Endothelial cell of umbilical vein (primary cell): ENCODE measurements around the gene CEACAM21. TPM values are rescaled to one million over a fixed set of nuclear protein-coding genes. Genes with fewer than 3 reads are reported as not detected.

ENCODE experiments used
- BruUV-seq: library from RNA; stranded (reverse); fragments of 400-500 nt; replicated peaks from 2 replicates; lab custom pipeline; 2021; lab: Mats Ljungman, UMichigan
- CTCF ChIA-PET: fragments of 300-600, 350-600 bp; sonication (Branson Sonifier 250); formaldehyde crosslinking; loops from one replicate; lab custom pipeline; 2021; ENCODE audit warnings: antibody characterized with exemption, inconsistent platforms; lab: Charles Lee
- POLR2A ChIA-PET: fragments of 300-600, 350-600 bp; sonication (Branson Sonifier 250); formaldehyde crosslinking; loops from one replicate; lab custom pipeline; 2021; ENCODE audit warnings: antibody characterized with exemption, inconsistent platforms; lab: Charles Lee
- DNase-seq: peaks from one replicate; pipeline ENCODE4 v3.0.0-alpha.2; 2011; ENCODE audit warnings: low read depth, low spot score
- FAIRE-seq: peaks from 2 replicates; lab custom pipeline; 2011; peaks lifted over from hg19 to GRCh38; lab: Jason Lieb, UNC
- H2AFZ ChIP-seq: 2 replicates; pipeline ENCODE4 v1.6.0; 2012; ENCODE audit warnings: low read depth, low read length, control low read depth, inconsistent platforms
- H3K27ac ChIP-seq: 2 replicates; pipeline ENCODE4 v1.5.1; 2011; ENCODE audit warnings: low read depth, mild to moderate bottlenecking, control low read depth, low read length, moderate library complexity; ENCODE audit not compliant: insufficient read depth
- H3K27me3 ChIP-seq, 2 experiments: 2 replicates each; pipeline versions ENCODE4 v1.6.0 to v1.6.1; 2011; ENCODE audit warnings: low read length in 2 of 2, mixed read lengths in 1 of 2; ENCODE audit not compliant: control insufficient read depth in 2 of 2, insufficient read depth in 2 of 2
- H3K36me3 ChIP-seq, 2 experiments: 2 replicates in 1 of 2; 3 replicates in 1 of 2; pipeline ENCODE4 v1.5.1; 2011; ENCODE audit warnings: low read length in 2 of 2, mild to moderate bottlenecking in 1 of 2, moderate library complexity in 1 of 2; ENCODE audit not compliant: control insufficient read depth in 2 of 2, insufficient read depth in 2 of 2; ENCODE audit errors: extremely low read depth in 1 of 2
- H3K4me1 ChIP-seq: 3 replicates; pipeline ENCODE4 v1.5.1; 2011; ENCODE audit warnings: mild to moderate bottlenecking, low read length; ENCODE audit not compliant: control insufficient read depth, insufficient read depth; ENCODE audit errors: extremely low read depth
- H3K4me2 ChIP-seq: 2 replicates; pipeline ENCODE4 v1.6.1; 2011; ENCODE audit warnings: low read length, control low read depth, mixed read lengths; ENCODE audit not compliant: insufficient read depth
- H3K4me3 ChIP-seq, 3 experiments: fragments of 200-600 bp in 1 of 3; sonication (generic), shearing (Covaris generic) in 1 of 3; replicated peaks in 1 of 3; 2 replicates each; pipeline ENCODE4 v1.5.1; 2011 to 2016; ENCODE audit warnings: control low read depth in 3 of 3, low read length in 3 of 3, mild to moderate bottlenecking in 2 of 3, inconsistent platforms in 1 of 3, low read depth in 1 of 3, moderate library complexity in 1 of 3; ENCODE audit not compliant: insufficient read depth in 1 of 3
- H3K79me2 ChIP-seq: 2 replicates; pipeline ENCODE4 v1.6.0; 2012; ENCODE audit warnings: low read length, inconsistent platforms; ENCODE audit not compliant: control insufficient read depth, insufficient read depth
- H3K9ac ChIP-seq: replicated peaks from 2 replicates; pipeline ENCODE3; 2011; ENCODE audit warnings: low read length, control low read depth; ENCODE audit not compliant: insufficient read depth; ENCODE audit errors: extremely low read depth
- H3K9me1 ChIP-seq: replicated peaks from 3 replicates; pipeline ENCODE4 v1.6.0; 2011; ENCODE audit warnings: mild to moderate bottlenecking, low read length; ENCODE audit not compliant: control insufficient read depth, insufficient read depth; ENCODE audit errors: extremely low read depth
- H3K9me3 ChIP-seq: replicated peaks from 2 replicates; pipeline ENCODE4 v1.5.1; 2012; ENCODE audit warnings: low read length, inconsistent platforms; ENCODE audit not compliant: control insufficient read depth, insufficient read depth
- H4K20me1 ChIP-seq: replicated peaks from 2 replicates; pipeline ENCODE3; 2011; ENCODE audit warnings: mild to moderate bottlenecking, low read length; ENCODE audit not compliant: control insufficient read depth, insufficient read depth; ENCODE audit errors: extremely low read depth
- EZH2 ChIP-seq: IDR thresholded peaks from 2 replicates; pipeline ENCODE4 v1.6.1; 2012; ENCODE audit warnings: borderline replicate concordance, low read depth, mild to moderate bottlenecking, moderate library complexity, low read length, inconsistent platforms; ENCODE audit not compliant: severe bottlenecking
- FOS ChIP-seq: IDR thresholded peaks from 2 replicates; pipeline ENCODE4 v1.6.1; 2011; ENCODE audit warnings: mild to moderate bottlenecking, low read length, moderate library complexity, borderline replicate concordance; ENCODE audit not compliant: insufficient read depth
- GATA2 ChIP-seq: IDR thresholded peaks from 2 replicates; pipeline ENCODE4 v1.7.0; 2011; ENCODE audit warnings: low read depth, mild to moderate bottlenecking, moderate library complexity, mixed read lengths, low read length; ENCODE audit not compliant: insufficient read length, insufficient read depth
- POLR2A ChIP-seq: IDR thresholded peaks from 2 replicates; pipeline ENCODE4 v1.6.1; 2012; ENCODE audit warnings: low read depth, mild to moderate bottlenecking, control low read depth, low read length
- POLR2AphosphoS5 ChIP-seq: IDR thresholded peaks from 2 replicates; pipeline ENCODE4 v1.6.1; 2012; ENCODE audit warnings: low read depth, mild to moderate bottlenecking, control low read depth, low read length, moderate library complexity; ENCODE audit not compliant: insufficient read depth
- dilution Hi-C: fragments of 300-500 bp; cut with MboI; formaldehyde crosslinking; loops from one replicate; pipeline ENCODE4 v1.15.0; 2019; ENCODE audit warnings: low sequenced_read_pairs; ENCODE audit not compliant: extremely low pct_ligation_motif_present
- intact Hi-C: fragments of 100-400 bp; cut with micrococcal nuclease; formaldehyde crosslinking; loops from one replicate; pipeline ENCODE4 v1.10.0; 2022
- polyA plus RNA-seq, 4 experiments: library from polyadenylated mRNA; depleted of rRNA in 3 of 4; stranded (reverse) in 3 of 4; unstranded in 1 of 4; fragments of >200 nt; gene quantifications; 2 replicates each; pipeline versions ENCODE4 v1.2.1 to v1.2.3, GENCODE V29; 2011 to 2012; ENCODE audit warnings: missing spikeins in 1 of 4
- total RNA-seq: library from RNA; stranded (reverse); gene quantifications from 2 replicates; pipeline ENCODE4 v1.2.3, GENCODE V29; 2021
- TF ChIP-seq, protein P1 (sequence below), 2 donors: IDR thresholded peaks; 1 replicate in 1 of 2; 2 replicates in 1 of 2; pipeline ENCODE4 v1.5.1; 2011; ENCODE audit warnings: low read length in 2 of 2, mild to moderate bottlenecking in 2 of 2, moderate library complexity in 2 of 2, control low read depth in 1 of 2, inconsistent platforms in 1 of 2, low read depth in 1 of 2; ENCODE audit not compliant: insufficient read depth in 1 of 2; ENCODE audit errors: extremely low read depth in 1 of 2
- TF ChIP-seq, protein P2 (sequence below): IDR thresholded peaks from 2 replicates; pipeline ENCODE4 v1.6.1; 2011; ENCODE audit not compliant: insufficient read depth, insufficient read length

Gene CEACAM21
- total and polyA plus RNA-seq, 2 donors (not counting 3 experiments of a cell fraction or from before 2014, with no cell fraction given) = 0.81 to 1.7 TPM

DNA sequence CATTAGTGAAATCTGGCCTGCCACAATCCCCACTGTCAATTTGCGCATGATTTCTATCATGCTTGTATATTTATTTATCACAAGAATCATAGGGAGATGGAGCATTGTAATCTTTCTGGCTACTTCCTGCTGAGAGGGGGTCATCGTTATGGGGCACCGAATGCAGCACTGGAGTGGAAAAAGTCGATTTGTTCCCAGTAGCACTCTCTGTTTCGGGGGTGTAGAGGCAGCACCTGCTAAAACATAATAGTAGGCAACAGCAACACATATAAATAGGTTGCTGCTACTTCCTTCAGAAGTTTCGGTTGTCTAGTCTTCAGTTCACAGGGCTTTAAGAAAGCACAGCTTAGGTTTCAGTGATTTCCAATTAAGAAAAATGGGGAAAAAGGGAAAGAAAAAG, 23.4 kb upstream of the CEACAM21 start:
- intact Hi-C loops = no loop called here
- Histone ChIP-seq H3K9ac (no peak overlapping the region), H3K36me3 (no peaks in the 10 kb centered on the region), H3K9me1 (no peaks in the 10 kb centered on the region), H3K4me1 (peaks cover 36% of the 10 kb centered on the region), H3K4me3 (no peak overlapping the region), H3K27me3 (peaks cover 0 to 6% of the 10 kb centered on the region in 2 experiments), H2AFZ (no peak overlapping the region), H3K27ac (no peak overlapping the region), H3K4me2 (no peak overlapping the region), H3K79me2 (no peaks in the 10 kb centered on the region), H3K9me3 (no peaks in the 10 kb centered on the region), H4K20me1 (no peaks in the 10 kb centered on the region)
- ChIA-PET POLR2A (no interaction called here), CTCF (interaction anchor here (1.4 kb wide), 1 partner anchor 18 kb away, joined by 3 read pairs; no protein-coding TSS in a partner anchor)
- dilution Hi-C loops = no loop called here
- FAIRE-seq = no peak
- TF ChIP-seq POLR2A (no peak), GATA2 (no peak), POLR2AphosphoS5 (no peak), EZH2 (no peak), FOS (no peak)
- TF ChIP-seq, protein P1, sequence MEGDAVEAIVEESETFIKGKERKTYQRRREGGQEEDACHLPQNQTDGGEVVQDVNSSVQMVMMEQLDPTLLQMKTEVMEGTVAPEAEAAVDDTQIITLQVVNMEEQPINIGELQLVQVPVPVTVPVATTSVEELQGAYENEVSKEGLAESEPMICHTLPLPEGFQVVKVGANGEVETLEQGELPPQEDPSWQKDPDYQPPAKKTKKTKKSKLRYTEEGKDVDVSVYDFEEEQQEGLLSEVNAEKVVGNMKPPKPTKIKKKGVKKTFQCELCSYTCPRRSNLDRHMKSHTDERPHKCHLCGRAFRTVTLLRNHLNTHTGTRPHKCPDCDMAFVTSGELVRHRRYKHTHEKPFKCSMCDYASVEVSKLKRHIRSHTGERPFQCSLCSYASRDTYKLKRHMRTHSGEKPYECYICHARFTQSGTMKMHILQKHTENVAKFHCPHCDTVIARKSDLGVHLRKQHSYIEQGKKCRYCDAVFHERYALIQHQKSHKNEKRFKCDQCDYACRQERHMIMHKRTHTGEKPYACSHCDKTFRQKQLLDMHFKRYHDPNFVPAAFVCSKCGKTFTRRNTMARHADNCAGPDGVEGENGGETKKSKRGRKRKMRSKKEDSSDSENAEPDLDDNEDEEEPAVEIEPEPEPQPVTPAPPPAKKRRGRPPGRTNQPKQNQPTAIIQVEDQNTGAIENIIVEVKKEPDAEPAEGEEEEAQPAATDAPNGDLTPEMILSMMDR (IDR thresholded peaks at IDR 0.05; ENCODE audit: extremely low read depth in 1 of 2, insufficient read depth in 1 of 2, low read depth in 1 of 2, low read length in 2 of 2) = no peak
- TF ChIP-seq, protein P2, sequence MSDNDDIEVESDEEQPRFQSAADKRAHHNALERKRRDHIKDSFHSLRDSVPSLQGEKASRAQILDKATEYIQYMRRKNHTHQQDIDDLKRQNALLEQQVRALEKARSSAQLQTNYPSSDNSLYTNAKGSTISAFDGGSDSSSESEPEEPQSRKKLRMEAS = no peak
- DNase-seq = no peak
- no TSS peak for BruUV-seq
